ENCODE measurements around the gene TACR2. TPM values are rescaled to one million over a fixed set of nuclear protein-coding genes. Genes with fewer than 3 reads are reported as not detected.

Gene TACR2
- total RNA-seq, 1 experiment from 2014 or later = 0.21 TPM

DNA sequence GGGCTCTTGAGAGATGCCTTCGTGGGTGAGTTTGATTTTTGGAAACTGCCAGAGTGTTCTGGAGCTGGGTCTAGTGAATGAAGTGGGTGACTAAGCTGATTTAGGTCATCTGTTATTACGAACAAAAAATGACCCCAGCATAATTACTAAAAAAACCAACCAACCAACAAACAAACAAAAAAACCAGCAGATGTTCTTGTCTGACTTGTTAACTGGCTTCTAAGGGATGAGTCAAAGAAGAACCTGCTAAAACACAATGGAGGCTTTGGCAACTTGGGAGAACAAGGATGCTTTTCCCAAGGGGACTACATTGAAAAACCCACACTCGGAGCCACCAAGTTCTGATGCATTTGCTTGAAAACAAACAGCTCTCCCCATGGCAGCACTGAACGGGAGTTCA, 11.5 kb downstream of the TACR2 start:
- Histone ChIP-seq H3K4me1 (ENCODE audit: control insufficient read depth, insufficient read depth, low read length) (peaks cover 17% of the 10 kb centered on the region; the same call in 1 of the 2 replicates), H3K27me3 (ENCODE audit: control insufficient read depth, insufficient read depth, low read length) (no peaks in the 10 kb centered on the region), H3K27ac (ENCODE audit: low read length) (no peak overlapping the region), H3K36me3 (ENCODE audit: control insufficient read depth, insufficient read depth, low read length) (no peaks in the 10 kb centered on the region), H3K4me3 (ENCODE audit: low read depth in 2 of 2, low read length in 2 of 2) (no peak overlapping the region), H3K9me3 (ENCODE audit: control insufficient read depth, insufficient read depth, low read depth, low read length) (no peaks in the 10 kb centered on the region)
- POLR2A ChIA-PET = no interaction called here
- TF ChIP-seq SIN3A (IDR thresholded peaks at IDR 0.05; ENCODE audit: borderline replicate concordance, insufficient read depth, low read depth, low read length) (no peak), POLR2AphosphoS5 (IDR thresholded peaks at IDR 0.05; ENCODE audit: low read depth, low read length) (no peak), TCF7L2 (IDR thresholded peaks at IDR 0.05; ENCODE audit: low read depth, low read length) (no peak)
- TF ChIP-seq, protein P1, sequence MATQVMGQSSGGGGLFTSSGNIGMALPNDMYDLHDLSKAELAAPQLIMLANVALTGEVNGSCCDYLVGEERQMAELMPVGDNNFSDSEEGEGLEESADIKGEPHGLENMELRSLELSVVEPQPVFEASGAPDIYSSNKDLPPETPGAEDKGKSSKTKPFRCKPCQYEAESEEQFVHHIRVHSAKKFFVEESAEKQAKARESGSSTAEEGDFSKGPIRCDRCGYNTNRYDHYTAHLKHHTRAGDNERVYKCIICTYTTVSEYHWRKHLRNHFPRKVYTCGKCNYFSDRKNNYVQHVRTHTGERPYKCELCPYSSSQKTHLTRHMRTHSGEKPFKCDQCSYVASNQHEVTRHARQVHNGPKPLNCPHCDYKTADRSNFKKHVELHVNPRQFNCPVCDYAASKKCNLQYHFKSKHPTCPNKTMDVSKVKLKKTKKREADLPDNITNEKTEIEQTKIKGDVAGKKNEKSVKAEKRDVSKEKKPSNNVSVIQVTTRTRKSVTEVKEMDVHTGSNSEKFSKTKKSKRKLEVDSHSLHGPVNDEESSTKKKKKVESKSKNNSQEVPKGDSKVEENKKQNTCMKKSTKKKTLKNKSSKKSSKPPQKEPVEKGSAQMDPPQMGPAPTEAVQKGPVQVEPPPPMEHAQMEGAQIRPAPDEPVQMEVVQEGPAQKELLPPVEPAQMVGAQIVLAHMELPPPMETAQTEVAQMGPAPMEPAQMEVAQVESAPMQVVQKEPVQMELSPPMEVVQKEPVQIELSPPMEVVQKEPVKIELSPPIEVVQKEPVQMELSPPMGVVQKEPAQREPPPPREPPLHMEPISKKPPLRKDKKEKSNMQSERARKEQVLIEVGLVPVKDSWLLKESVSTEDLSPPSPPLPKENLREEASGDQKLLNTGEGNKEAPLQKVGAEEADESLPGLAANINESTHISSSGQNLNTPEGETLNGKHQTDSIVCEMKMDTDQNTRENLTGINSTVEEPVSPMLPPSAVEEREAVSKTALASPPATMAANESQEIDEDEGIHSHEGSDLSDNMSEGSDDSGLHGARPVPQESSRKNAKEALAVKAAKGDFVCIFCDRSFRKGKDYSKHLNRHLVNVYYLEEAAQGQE (IDR thresholded peaks at IDR 0.05; ENCODE audit: insufficient read depth in 1 of 2, low read depth in 2 of 2, low read length in 1 of 2) = no peak
- TF ChIP-seq, protein P2, sequence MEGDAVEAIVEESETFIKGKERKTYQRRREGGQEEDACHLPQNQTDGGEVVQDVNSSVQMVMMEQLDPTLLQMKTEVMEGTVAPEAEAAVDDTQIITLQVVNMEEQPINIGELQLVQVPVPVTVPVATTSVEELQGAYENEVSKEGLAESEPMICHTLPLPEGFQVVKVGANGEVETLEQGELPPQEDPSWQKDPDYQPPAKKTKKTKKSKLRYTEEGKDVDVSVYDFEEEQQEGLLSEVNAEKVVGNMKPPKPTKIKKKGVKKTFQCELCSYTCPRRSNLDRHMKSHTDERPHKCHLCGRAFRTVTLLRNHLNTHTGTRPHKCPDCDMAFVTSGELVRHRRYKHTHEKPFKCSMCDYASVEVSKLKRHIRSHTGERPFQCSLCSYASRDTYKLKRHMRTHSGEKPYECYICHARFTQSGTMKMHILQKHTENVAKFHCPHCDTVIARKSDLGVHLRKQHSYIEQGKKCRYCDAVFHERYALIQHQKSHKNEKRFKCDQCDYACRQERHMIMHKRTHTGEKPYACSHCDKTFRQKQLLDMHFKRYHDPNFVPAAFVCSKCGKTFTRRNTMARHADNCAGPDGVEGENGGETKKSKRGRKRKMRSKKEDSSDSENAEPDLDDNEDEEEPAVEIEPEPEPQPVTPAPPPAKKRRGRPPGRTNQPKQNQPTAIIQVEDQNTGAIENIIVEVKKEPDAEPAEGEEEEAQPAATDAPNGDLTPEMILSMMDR (IDR thresholded peaks at IDR 0.05) = no peak
- intact Hi-C loops (cut with micrococcal nuclease; ENCODE audit: unreplicated experiment) (loop anchor here (5.0 kb wide), 1 partner anchor 232 kb away; no protein-coding TSS in a partner anchor), in situ Hi-C loops (cut with HindIII; ENCODE audit: low pct_unique_long_range_greater_than_20kb, low sequenced_read_pairs) (no loop called here)
- no TSS peak for BruUV-seq (replicated peaks)
- CTCF ChIA-PET = no interaction called here
- ATAC-seq (no peak), DNase-seq (ENCODE audit: low read depth, low spot score) (no peak)

DNA sequence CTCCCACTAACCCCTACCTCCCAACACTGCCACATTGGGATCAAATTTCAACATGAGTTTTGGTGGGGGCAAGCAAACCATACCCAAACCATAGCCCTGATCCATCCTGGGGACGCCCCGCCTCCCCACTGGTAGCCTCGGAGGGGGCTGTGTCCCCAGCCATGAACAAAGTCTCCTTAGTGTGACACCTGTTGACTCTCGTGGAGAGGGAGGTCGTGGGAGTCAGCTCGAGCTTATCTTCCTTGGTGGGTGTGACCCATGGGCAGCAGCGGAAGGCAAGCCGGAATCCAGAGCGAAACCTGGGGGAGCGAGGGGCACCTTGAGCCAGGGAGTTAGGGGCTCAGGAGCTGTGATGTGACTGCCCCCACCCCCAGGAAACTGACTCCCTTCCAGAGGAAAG, 11.9 kb downstream of the TACR2 start:
- intact Hi-C loops (cut with micrococcal nuclease; ENCODE audit: unreplicated experiment) = loop anchor here (5.0 kb wide), 1 partner anchor 233 kb away; no protein-coding TSS in a partner anchor
- Histone ChIP-seq H3K4me3 (ENCODE audit: low read depth in 2 of 2, low read length in 2 of 2) (no peak overlapping the region), H3K4me1 (ENCODE audit: control insufficient read depth, insufficient read depth, low read length) (peaks cover 17% of the 10 kb centered on the region; the same call in 1 of the 2 replicates), H3K27me3 (ENCODE audit: control insufficient read depth, insufficient read depth, low read length) (no peaks in the 10 kb centered on the region), H3K27ac (ENCODE audit: low read length) (no peak overlapping the region), H3K36me3 (ENCODE audit: control insufficient read depth, insufficient read depth, low read length) (no peaks in the 10 kb centered on the region), H3K9me3 (ENCODE audit: control insufficient read depth, insufficient read depth, low read depth, low read length) (no peaks in the 10 kb centered on the region)
- ChIA-PET CTCF (no interaction called here), POLR2A (no interaction called here)
- DNase-seq (ENCODE audit: low read depth, low spot score) = no peak
- BruUV-seq (replicated peaks) = no TSS peak
- in situ Hi-C loops (cut with HindIII; ENCODE audit: low pct_unique_long_range_greater_than_20kb, low sequenced_read_pairs) = no loop called here
- no peak for ATAC-seq
- TF ChIP-seq, protein P1 (IDR thresholded peaks at IDR 0.05; ENCODE audit: insufficient read depth in 1 of 2, low read depth in 2 of 2, low read length in 1 of 2) = no peak
- no peak for TF ChIP-seq TCF7L2 (IDR thresholded peaks at IDR 0.05; ENCODE audit: low read depth, low read length)
- TF ChIP-seq POLR2AphosphoS5 (IDR thresholded peaks at IDR 0.05; ENCODE audit: low read depth, low read length) = no peak
- no peak for TF ChIP-seq SIN3A (IDR thresholded peaks at IDR 0.05; ENCODE audit: borderline replicate concordance, insufficient read depth, low read depth, low read length)
- TF ChIP-seq, protein P2 (IDR thresholded peaks at IDR 0.05) = no peak

All from Panc1 (cell line).